Activated CD4-positive, alpha-beta T cell treated with anti-CD3 and anti-CD28 coated beads, Interleukin-2, amount 50 U/mL, for 4 hours (primary cell): Measurements from ENCODE around the gene RAG1.

Source experiments
- DNase-seq, 2 experiments: peaks; one replicate each; pipeline ENCODE4 v3.0.0-alpha.2; 2020

Gene RAG1

DNA sequence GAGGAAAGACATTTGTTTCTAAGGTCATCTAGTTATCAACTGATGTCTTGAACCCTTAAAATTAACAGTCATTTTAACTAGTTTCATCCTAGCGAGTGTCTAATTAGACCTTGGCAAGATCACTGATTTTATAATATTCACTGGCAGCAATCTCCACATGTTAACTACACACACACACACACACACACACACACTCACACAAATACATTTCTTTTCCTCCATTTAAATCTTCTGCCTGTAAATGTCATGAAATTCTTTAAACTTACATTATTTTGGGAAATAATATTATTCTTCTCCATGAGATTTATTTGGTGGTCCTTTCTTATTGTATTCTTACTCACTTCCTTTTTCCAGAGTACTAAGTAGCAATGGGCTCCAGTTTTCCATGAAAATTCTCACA, 23.6 kb downstream of the RAG1 start:
- DNase-seq = no peak

DNA sequence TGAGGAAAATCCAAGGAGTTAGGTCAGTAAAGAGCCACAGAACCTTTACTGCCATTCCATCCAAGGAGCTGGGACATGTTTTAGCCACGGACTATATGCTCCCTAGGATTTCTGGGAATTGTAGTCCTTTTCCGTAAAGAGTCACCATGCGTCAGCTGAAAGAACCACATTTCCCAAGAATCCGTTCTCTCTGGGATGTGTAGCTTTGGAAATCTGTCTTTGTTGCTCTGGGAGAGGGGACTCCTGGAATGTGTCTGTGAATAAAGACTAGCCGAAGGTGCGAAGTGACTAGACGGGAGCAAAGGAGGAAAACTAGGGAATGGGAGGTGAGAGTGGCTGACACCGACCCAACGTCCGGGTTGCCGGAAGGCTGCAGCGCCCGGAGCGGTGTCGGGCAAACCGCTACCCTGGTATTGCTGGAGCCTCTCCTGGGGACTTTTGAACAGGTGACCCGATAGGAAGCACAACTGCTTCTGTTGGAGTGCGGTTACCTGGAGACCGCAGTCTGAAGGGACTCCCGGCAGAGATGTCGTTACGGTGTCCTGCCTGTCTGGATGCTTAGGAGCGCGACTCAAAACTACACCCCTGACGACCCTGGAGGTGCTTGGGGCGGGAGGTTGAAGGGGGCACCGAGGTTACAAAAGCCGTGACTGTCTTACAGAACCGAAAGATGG, 26.6 kb downstream of the RAG1 start, which contains the start of gene IFTAP:
IFTAP (plus strand) TSS at position 187 of the 674 bp plus-strand sequence. CDS start 15,602 bp downstream, outside the sequence.
- no peak for DNase-seq

GRCh38 chr11:36596880-36597279, 29.1 kb downstream of the RAG1 start:
- DNase-seq = no peak

GRCh38 chr11:36598051-36598450, 30.2 kb downstream of the RAG1 start, which contains the start of gene RAG2:
TSS of gene RAG2 (minus strand) at chr11:36598236. CDS start at chr11:36594168, 4,068 bp downstream.
- DNase-seq = no peak

- DNase-seq = no peak
Measured at GRCh38 chr11:36600180-36600579, 32.4 kb downstream of the RAG1 start.

DNA sequence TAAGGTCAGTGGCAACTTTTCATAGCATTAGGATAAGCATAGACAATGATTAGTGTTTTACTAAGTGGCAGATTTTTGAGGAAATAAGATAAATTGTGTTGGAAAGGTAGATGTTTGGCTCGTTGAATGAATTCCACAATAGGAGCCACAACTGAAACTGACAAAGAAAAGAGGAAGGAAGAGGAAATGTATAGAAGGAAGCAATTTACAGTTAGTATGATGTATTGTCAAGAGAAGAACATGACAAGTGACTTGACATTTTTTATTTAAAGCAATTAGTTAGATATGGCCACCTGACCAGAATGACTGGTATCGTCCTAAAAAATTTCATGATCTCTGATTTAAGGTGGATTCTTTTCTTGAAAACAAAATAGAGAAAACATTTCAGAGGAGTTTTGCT, 33.3 kb downstream of the RAG1 start:
- no peak for DNase-seq

- DNase-seq = no peak
Measured at GRCh38 chr11:36602135-36602534, 34.3 kb downstream of the RAG1 start.

DNA sequence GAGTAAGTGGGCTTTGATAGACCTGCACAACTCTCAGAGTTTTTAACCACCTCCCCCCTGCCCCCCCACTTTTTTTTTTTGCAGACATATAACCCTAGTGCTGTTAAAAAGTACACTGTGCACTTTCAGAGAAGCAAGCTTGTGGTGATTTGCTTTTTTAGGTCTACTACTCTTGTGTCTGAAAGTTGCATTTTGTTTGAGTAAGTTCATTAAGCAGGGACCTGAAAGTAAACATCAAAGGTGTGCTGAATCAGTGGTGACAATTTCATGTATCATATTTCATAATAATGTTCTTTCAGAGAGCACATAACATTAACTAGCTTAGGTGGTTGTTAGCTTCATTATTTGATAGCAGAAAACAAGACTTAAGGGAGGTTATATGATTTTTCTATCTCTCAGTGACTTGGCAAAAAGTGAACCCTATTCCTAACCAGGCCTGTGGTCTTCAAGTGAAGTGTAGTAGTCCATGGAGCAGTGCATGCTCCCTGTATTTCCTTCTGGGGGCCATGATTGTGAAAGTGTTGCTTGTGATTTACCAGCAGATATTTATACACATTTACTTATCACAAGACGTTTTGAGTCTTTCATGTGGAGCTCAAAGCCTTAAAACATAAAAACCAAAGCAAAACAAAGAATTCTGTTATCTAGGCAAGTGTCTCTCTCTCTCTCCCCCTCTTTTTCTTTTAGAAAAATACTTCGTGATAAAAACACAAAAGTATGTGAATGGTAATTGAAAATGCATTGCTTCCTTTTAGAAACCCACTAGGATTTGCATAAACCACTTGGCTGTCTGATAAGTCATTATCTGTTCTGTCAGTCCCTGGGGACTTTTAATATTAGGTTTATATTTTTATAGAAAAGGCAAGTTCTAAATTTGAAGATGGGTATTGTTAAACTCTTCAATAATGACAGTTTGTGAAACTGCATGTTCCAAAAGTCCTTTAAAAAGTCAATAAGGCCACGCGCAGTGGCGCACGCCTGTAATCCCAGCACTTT, 37.7 kb downstream of the RAG1 start:
- DNase-seq = no peak

- DNase-seq = no peak
Measured at GRCh38 chr11:36608491-36609199, 40.8 kb downstream of the RAG1 start.

GRCh38 chr11:36609383-36609782, 41.6 kb downstream of the RAG1 start:
- no peak for DNase-seq

GRCh38 chr11:36615826-36616225, 48.0 kb downstream of the RAG1 start:
- DNase-seq = no peak

- DNase-seq = no peak
Measured at GRCh38 chr11:36617543-36618362, 49.9 kb downstream of the RAG1 start.

DNA sequence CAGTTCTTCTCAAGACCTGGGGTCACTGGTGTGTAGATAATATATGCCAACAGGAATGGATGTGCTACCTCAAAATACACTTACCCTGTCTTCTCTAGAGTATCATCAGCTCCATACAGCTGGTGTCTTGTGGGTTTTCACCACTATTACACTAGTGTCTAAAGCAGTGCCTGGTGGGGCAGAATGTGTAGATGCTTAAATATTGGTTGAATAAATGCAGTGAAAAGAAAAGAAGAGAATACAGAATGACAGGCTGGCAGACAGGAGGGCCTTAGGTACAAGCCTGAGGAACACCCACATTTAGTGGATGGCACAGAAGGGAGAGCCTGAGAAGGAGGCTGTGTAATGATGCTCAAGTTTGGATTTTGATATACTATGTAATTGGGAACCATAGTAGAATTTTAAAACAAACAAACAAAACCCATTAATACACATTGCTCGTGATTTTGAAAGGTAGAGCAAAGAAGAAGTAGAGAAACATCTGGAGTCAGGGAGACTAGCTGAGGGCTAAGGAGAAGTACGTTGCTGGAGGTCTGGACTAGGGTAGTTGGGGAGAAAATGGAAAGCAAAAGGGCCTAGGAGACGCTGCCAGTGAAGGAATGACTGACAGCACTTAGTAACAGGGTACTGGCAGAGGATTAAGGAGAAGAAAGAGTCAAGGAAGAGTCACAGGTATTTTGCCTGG, 50.7 kb downstream of the RAG1 start:
- no peak for DNase-seq

GRCh38 chr11:36619502-36619901, 51.7 kb downstream of the RAG1 start:
- no peak for DNase-seq

DNA sequence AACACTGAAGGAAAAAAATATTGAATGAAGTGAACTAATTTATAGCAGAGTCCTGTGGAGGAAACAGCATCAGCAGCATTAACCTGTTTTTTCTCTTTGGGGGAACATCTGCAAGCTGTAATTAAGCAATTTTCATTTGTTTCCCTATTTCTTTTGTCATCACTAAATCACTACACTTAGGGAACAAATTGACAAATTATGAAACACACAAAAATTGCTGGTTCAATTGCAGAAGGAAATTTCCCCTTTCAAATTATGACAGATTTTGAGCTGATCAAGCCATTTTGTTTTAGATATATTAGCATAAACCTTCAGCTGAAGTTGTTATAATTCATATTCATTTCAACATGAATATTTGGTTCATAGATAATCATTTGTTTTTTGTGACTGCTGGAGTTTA, 52.4 kb downstream of the RAG1 start:
- no peak for DNase-seq

DNA sequence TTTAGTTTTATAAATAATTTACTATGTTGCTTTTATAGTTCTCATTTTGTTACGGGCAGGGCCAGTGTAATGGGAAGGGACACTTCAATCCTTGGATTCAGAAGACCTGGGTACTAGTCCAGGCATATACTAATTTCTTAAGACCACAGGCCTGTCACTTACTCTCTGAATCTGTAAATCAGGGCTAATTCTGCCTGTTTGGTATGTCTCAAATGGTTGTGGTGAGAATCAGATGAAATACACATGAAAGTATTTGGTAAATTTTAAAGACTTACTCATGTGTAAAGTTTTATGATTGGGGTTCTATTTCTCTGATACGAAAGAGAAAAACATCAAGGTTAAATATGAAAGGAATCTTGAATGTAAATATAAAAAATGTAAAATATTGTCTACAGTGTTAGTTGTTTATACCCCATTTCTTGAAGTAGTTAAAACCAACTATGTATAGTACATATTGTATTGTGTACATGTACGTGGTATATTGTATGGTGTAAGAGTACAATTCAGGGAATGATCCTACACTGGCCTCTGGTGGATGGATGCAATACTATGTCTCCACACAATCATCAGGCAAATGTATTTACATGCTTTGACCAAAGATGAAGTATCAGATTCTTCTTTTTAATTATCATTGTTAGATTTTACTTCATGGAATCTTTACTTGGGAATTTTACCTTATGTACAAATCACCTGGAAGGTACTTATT, 54.8 kb downstream of the RAG1 start:
- no peak for DNase-seq

DNA sequence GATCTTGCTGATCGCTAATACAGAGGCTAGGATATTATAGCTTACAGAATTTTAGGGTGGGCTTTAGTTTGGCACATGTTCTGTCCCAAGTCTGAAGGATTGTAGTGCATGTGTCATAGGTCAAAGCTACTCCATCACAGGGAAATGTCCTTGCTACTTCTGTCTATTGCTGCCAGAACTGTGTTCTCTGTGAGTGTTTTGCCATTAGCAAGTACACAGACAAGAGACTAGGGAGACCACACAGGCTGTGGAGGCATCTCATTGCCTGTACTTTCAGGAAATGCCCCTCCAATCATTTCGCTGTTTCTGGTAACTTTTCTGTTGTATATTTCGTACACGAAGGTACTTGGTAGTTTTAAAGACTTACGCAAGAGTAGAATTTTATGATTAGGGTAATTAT, 55.7 kb downstream of the RAG1 start:
- no peak for DNase-seq

GRCh38 chr11:36627006-36627405, 59.2 kb downstream of the RAG1 start:
- DNase-seq = no peak

DNA sequence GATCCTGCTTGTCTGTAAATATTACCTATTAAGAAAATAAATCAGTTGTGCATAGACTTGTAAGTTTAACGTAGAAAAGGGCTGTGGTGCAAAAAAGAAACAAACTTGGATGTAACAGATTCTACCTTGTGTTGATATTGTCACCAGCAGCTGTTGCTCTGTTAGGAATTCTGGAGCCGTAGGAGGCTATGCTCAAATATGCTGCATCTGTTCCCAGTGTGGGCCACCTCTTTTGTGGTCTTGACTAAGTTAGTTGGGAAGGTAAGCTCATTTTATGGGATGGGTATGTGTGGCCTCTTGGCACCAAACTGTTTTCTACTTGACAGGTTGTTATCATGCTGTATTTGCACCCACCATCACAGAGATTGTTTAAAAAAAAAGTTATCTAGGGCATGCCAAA, 59.7 kb downstream of the RAG1 start:
- no peak for DNase-seq

- no peak for DNase-seq
Measured at GRCh38 chr11:36628141-36628540, 60.3 kb downstream of the RAG1 start.

GRCh38 chr11:36628765-36629244, 61.0 kb downstream of the RAG1 start:
- no peak for DNase-seq
